ENCODE results near the gene FBXW8.

The FBXW8 gene

GRCh38 chr12:116885491-116885890 is 25.3 kb upstream of the FBXW8 start:
- no peak for DNase-seq (ENCODE audit: low read depth)

GRCh38 chr12:116887244-116887643 is 23.5 kb upstream of the FBXW8 start:
- no peak for DNase-seq (ENCODE audit: low read depth)

DNA sequence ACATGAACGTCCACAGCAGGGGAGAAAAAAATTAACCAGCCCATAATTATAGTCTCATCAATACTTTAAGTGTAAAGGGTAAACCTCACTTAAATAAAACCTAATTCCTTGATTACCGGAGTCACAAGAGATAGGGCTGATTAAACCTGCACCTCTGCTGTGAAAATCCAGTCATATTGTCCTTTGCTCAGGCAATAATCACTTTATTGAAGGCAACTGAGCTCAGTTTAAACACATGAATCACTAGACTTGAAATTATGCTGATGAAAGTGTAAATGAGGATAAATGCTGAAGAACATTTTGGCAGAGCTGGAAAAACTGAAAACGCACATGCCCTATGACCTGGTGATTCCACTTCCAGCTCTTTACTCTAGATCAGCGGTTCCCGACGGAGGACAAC is 22.9 kb upstream of the FBXW8 start:
- no peak for DNase-seq (ENCODE audit: low read depth)

GRCh38 chr12:116890330-116890729 is 20.4 kb upstream of the FBXW8 start:
- DNase-seq (ENCODE audit: low read depth), result no peak

DNA sequence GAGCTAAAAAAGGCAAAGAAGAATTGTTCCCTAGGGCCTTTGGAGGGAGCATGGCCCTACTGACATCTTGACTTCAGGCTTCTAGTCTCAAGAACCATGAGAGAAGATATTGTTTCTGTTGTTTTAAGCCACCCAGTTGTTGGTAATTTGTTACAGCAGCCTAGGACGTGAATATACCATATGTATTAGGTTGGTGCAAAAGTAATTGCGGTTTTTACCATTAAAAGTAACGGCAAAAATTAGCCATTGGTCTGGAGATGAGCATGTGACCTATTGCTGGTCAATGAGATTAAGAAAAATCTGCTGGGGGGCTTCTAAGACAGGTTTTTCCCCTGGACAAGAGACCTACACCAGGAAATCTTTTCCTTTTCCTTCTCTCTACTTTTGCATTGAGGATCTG is 19.7 kb upstream of the FBXW8 start:
- DNase-seq (ENCODE audit: low read depth), result no peak

DNA sequence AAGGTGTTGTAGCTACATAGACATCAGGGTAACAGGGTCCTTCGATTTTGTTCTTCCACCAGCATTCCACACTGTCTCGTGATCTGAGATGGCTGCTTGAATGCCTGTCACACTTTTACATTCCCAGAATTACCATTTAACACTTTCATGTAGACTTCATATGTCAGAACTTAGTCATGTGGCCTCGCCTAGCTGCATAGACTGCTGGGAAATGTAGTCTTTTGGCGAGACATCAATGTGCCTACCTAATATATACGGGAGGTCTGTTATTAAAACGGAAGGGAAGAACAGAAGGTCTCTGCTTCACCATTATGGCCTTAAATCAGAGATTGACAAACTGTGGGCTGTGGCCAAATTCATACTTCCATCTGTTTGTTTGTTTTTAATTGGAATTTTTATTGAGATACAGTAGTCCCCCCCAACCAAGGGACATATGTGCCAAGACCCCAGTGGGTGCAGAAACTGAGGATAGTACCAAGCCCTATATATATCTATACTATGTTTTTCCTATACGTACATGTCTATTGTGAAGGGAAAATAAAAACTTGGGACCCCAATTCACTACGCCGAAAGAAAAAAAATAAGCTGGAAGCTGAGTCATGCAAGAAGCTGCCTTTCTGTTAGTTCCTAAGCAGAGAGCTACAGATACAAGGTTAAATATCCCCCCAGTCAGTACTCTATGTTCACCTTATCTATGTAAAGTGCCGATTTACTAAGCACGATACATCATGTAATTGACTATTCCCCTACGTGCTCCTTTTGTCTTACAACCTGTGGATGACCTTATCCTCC is 18.2 kb upstream of the FBXW8 start:
- DNase-seq (ENCODE audit: low read depth), result no peak

GRCh38 chr12:116894913-116895312 is 15.8 kb upstream of the FBXW8 start:
- no peak for DNase-seq (ENCODE audit: low read depth)

DNA sequence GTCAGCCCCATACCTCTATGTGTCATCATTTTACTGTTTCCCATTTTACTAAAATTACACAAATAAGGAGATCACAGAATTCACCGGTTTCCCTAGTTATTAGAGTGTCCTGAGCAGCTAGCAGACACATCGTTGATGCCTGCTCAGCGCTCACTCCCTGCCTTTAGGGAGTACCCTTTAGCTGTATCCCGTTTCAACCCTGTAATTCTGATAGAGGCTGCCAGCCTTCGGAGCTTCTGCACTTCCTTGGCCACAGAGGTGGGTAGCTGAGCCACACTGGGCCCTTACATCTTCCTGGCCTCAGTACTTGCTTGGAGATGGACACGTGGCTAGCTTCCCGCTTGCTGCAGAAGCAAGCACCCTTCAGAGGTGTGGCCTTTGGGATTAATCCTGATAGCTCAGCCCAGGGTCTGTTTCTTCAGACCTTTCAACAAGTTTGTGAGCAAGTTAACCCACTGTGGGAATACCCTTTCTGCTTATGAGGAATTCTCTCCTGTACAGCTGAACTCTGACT is 14.3 kb upstream of the FBXW8 start:
- DNase-seq (ENCODE audit: low read depth), result no peak

DNA sequence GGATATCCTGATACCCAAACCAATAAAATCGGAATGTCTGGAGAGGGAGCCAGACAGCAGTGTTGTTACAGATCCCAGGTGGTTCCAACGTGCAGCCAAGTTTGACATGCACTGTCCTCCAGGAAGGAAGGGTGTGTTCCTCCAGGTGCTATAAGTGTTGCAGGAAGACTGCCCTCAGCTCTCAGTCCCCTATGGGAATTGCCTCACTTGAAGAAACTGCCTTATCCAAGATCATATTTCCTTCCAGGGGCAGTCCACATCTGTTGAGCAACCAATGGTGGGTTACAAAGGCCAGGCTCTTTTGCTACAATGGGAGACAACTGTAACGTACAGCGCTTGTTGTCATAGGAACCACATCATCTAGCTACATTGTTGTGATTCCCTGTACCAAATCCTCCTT is 13.3 kb upstream of the FBXW8 start:
- no peak for DNase-seq (ENCODE audit: low read depth)

DNA sequence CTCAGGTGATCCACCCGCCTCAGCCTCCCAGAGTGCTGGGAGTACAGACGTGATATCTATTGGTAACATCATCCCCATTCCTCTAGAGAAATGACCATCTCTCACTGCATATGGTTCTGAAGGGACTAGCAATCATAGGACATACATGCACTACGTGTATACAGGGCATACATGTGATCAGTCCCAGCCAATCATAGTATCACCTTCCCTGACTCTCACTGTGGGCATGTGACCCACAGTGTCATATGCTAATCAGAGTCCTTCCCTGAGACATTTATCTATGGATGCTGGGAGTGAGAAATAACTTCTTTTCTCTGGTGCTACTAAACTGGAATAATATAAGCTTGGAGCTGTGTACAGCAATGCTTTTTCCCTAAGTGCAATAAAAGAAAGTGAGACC is 12.1 kb upstream of the FBXW8 start:
- DNase-seq (ENCODE audit: low read depth), result no peak

GRCh38 chr12:116901612-116902011 is 9.1 kb upstream of the FBXW8 start:
- DNase-seq (ENCODE audit: low read depth), result no peak

- DNase-seq (ENCODE audit: low read depth), result no peak
Measured at GRCh38 chr12:116903818-116904217, 6.9 kb upstream of the FBXW8 start.

GRCh38 chr12:116906285-116906684 is 4.5 kb upstream of the FBXW8 start:
- no peak for DNase-seq (ENCODE audit: low read depth)

DNA sequence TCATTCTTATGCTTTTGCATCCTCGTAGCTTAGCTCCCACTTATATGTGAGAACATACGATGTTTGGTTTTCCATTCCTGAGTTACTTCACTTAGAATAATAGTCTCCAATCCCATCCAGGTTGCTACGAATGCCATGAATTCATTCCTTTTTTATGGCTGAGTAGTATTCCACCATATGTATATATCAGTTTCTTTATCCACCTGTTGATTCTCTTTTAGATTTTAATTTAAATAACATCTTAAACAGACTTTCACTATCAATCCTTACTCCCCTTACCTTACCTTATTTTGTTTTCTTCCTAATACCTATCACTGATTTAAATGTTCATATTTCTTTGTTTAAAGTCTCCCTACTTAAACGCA is 488 bp upstream of the FBXW8 start:
- no peak for DNase-seq (ENCODE audit: low read depth)

GRCh38 chr12:116915326-116915725 is 4.6 kb downstream of the FBXW8 start:
- DNase-seq (ENCODE audit: low read depth), result no peak

- no peak for DNase-seq (ENCODE audit: low read depth)
Measured at GRCh38 chr12:116916122-116916521, 5.4 kb downstream of the FBXW8 start.

DNA sequence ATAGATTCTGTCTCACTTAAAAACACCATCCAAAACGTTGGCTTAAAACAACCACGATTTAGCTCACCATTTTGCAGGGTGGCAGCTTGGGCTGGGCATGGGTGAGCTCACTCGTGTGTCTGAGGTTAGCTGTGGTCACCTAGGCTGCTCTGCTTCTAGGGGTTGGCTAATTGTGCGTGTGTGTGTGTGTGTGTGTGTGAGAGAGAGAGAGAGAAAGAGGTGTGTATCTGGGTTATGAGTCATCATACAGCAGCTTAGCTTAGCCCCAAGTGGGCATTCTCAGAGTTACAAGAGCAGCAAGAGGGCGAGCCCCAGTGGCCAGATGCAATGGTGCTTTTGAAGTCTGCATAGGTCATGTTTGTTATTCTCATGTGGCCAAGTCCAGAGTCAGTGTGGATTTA is 6.0 kb downstream of the FBXW8 start:
- DNase-seq (ENCODE audit: low read depth), result no peak

- no peak for DNase-seq (ENCODE audit: low read depth)
Measured at GRCh38 chr12:116918464-116918863, 7.7 kb downstream of the FBXW8 start.

DNA sequence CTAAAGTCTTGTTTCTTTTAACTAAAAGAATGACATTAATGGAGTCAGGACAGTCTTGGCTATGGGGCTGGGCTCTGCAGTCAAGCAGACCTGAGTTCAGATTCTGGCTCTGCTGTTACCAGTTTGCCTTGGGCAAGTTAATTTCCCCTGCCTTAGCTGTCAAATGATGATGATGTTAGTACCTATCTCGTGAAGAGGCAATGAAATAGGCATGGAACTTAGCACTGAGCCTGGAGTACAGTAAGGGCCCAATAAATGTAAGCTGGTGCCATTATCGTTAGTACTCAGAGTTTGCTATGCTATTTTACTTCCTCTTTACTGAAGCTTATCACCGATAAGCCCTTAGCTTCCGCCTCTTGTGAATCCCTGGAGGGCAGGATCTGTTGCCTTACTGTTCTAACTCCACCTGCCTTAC is 8.5 kb downstream of the FBXW8 start:
- no peak for DNase-seq (ENCODE audit: low read depth)

- DNase-seq (ENCODE audit: low read depth), result no peak
Measured at GRCh38 chr12:116919706-116920485, 9.1 kb downstream of the FBXW8 start.

- DNase-seq (ENCODE audit: low read depth), result no peak
Measured at GRCh38 chr12:116920939-116921338, 10.2 kb downstream of the FBXW8 start.

- no peak for DNase-seq (ENCODE audit: low read depth)
Measured at GRCh38 chr12:116922194-116922897, 11.6 kb downstream of the FBXW8 start.
